Panc1 (cell line): Measurements from ENCODE around the gene DCAF6. TPM values are rescaled to one million over a fixed set of nuclear protein-coding genes. Genes with fewer than 3 reads are reported as not detected.

Experiments
- ATAC-seq: fragments of 200-7000 bp; cut with Tn5 transposase; 2 replicates; pipeline ENCODE4 v1.9.1; 2020; ENCODE audit warnings: mild to moderate bottlenecking, moderate library complexity
- BruUV-seq: library from RNA; stranded (reverse); fragments of 400-500 nt; replicated peaks from 2 replicates; lab custom pipeline; 2021; lab: Mats Ljungman, UMichigan
- CTCF ChIA-PET: fragments of 300-600 bp; sonication (Branson Sonifier 250); formaldehyde crosslinking; loops from one replicate; lab custom pipeline; 2022; ENCODE audit warnings: antibody characterized with exemption; lab: Charles Lee
- POLR2A ChIA-PET: fragments of 300-600 bp; sonication (Branson Sonifier 250); formaldehyde crosslinking; loops from one replicate; lab custom pipeline; 2022; ENCODE audit warnings: antibody characterized with exemption; lab: Charles Lee
- DNase-seq: peaks from one replicate; pipeline ENCODE4 v3.0.0-alpha.2; 2010; ENCODE audit warnings: low read depth, low spot score
- H3K27ac ChIP-seq: 2 replicates; pipeline ENCODE4 v1.5.1; 2011; ENCODE audit warnings: mild to moderate bottlenecking, low read length, inconsistent platforms
- H3K27me3 ChIP-seq: fragments of 200-500 bp; sonication (Bioruptor generic); 2 replicates; pipeline ENCODE4 v1.6.0; 2014; ENCODE audit warnings: low read length, inconsistent platforms; ENCODE audit not compliant: control insufficient read depth, insufficient read depth
- H3K36me3 ChIP-seq: fragments of 200-500 bp; sonication (Bioruptor generic); 2 replicates; pipeline ENCODE4 v1.5.1; 2014; ENCODE audit warnings: inconsistent platforms, mild to moderate bottlenecking, low read length, moderate library complexity; ENCODE audit not compliant: control insufficient read depth, insufficient read depth
- H3K4me1 ChIP-seq: 2 replicates; pipeline ENCODE4 v1.5.1; 2011; ENCODE audit warnings: inconsistent platforms, mild to moderate bottlenecking, low read length, moderate library complexity; ENCODE audit not compliant: control insufficient read depth, insufficient read depth
- H3K4me3 ChIP-seq, 2 experiments: 2 replicates each; pipeline ENCODE4 v1.5.1; 2011 to 2012; ENCODE audit warnings: low read depth in 2 of 2, low read length in 2 of 2, mild to moderate bottlenecking in 2 of 2, inconsistent platforms in 1 of 2, moderate library complexity in 1 of 2
- H3K9me3 ChIP-seq: fragments of 200-500 bp; sonication (Bioruptor generic); 2 replicates; pipeline ENCODE4 v1.5.1; 2014; ENCODE audit warnings: low read depth, mild to moderate bottlenecking, inconsistent platforms, low read length, moderate library complexity; ENCODE audit not compliant: control insufficient read depth, insufficient read depth
- POLR2AphosphoS5 ChIP-seq: IDR thresholded peaks from 2 replicates; pipeline ENCODE4 v1.6.1; 2012; ENCODE audit warnings: mild to moderate bottlenecking, low read depth, low read length, moderate library complexity
- SIN3A ChIP-seq: IDR thresholded peaks from 2 replicates; pipeline ENCODE4 v1.6.1; 2012; ENCODE audit warnings: low read depth, mild to moderate bottlenecking, low read length, moderate library complexity, borderline replicate concordance; ENCODE audit not compliant: insufficient read depth
- TCF7L2 ChIP-seq: IDR thresholded peaks from 2 replicates; pipeline ENCODE4 v1.6.1; 2011; ENCODE audit warnings: mild to moderate bottlenecking, low read depth, low read length, inconsistent platforms
- in situ Hi-C: cut with HindIII; loops from 2 replicates; pipeline ENCODE4 v1.10.0; 2016; ENCODE audit warnings: low sequenced_read_pairs, low pct_unique_long_range_greater_than_20kb
- intact Hi-C: fragments of 100-400 bp; cut with micrococcal nuclease; formaldehyde crosslinking; loops from one replicate; pipeline ENCODE4 v1.10.0; 2022; ENCODE audit not compliant: unreplicated experiment
- total RNA-seq: library from RNA; stranded (reverse); gene quantifications from one replicate; pipeline ENCODE4 v1.2.1, GENCODE V29; 2021; ENCODE audit not compliant: unreplicated experiment
- TF ChIP-seq, protein P1 (sequence below): fragments of 450-650 bp; IDR thresholded peaks from 2 replicates; pipeline ENCODE4 v1.5.1; 2017; ENCODE audit warnings: mild to moderate bottlenecking
- TF ChIP-seq, protein P2 (sequence below), 2 experiments: IDR thresholded peaks; 2 replicates each; pipeline ENCODE4 v1.6.1; 2011 to 2012; ENCODE audit warnings: low read depth in 2 of 2, control low read depth in 1 of 2, low read length in 1 of 2, mild to moderate bottlenecking in 1 of 2, moderate library complexity in 1 of 2; ENCODE audit not compliant: insufficient read depth in 1 of 2

DCAF6 gene
- total RNA-seq, 1 experiment from 2014 or later, result 67.7 TPM

DNA sequence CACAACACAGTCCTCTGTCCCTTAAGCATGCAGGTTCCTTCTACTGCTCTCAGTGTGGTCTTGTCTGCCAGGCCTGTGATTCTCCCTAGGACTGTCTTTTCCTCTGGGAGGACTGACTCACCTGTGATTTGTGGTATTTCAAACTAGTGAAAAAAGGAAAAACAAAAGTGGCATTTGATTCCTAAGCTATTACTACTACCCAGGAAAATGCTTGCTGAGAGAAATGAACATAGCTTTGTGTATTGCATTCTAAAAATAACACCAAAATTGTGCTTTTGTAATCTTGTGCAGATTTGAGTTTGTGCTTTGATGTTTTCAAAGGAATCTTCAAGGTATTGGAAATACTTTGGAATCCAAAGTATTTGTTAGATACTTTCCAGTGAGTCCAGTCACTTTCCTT, 143.3 kb downstream of the DCAF6 start:
- no peak for DNase-seq
- no peaks in the 10 kb centered on the region for H3K27me3 ChIP-seq
- no peak for ATAC-seq
- no peaks in the 10 kb centered on the region for H3K4me1 ChIP-seq
- POLR2A ChIA-PET, result interaction anchor here (0.6 kb wide), 1 partner anchor 162 kb away, joined by 8 read pairs; no protein-coding TSS in a partner anchor
- no peak overlapping the region for H3K27ac ChIP-seq
- CTCF ChIA-PET, result no interaction called here
- intact Hi-C loops, result no loop called here
- TF ChIP-seq, protein P1, sequence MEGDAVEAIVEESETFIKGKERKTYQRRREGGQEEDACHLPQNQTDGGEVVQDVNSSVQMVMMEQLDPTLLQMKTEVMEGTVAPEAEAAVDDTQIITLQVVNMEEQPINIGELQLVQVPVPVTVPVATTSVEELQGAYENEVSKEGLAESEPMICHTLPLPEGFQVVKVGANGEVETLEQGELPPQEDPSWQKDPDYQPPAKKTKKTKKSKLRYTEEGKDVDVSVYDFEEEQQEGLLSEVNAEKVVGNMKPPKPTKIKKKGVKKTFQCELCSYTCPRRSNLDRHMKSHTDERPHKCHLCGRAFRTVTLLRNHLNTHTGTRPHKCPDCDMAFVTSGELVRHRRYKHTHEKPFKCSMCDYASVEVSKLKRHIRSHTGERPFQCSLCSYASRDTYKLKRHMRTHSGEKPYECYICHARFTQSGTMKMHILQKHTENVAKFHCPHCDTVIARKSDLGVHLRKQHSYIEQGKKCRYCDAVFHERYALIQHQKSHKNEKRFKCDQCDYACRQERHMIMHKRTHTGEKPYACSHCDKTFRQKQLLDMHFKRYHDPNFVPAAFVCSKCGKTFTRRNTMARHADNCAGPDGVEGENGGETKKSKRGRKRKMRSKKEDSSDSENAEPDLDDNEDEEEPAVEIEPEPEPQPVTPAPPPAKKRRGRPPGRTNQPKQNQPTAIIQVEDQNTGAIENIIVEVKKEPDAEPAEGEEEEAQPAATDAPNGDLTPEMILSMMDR, result no peak
- TF ChIP-seq, protein P2, sequence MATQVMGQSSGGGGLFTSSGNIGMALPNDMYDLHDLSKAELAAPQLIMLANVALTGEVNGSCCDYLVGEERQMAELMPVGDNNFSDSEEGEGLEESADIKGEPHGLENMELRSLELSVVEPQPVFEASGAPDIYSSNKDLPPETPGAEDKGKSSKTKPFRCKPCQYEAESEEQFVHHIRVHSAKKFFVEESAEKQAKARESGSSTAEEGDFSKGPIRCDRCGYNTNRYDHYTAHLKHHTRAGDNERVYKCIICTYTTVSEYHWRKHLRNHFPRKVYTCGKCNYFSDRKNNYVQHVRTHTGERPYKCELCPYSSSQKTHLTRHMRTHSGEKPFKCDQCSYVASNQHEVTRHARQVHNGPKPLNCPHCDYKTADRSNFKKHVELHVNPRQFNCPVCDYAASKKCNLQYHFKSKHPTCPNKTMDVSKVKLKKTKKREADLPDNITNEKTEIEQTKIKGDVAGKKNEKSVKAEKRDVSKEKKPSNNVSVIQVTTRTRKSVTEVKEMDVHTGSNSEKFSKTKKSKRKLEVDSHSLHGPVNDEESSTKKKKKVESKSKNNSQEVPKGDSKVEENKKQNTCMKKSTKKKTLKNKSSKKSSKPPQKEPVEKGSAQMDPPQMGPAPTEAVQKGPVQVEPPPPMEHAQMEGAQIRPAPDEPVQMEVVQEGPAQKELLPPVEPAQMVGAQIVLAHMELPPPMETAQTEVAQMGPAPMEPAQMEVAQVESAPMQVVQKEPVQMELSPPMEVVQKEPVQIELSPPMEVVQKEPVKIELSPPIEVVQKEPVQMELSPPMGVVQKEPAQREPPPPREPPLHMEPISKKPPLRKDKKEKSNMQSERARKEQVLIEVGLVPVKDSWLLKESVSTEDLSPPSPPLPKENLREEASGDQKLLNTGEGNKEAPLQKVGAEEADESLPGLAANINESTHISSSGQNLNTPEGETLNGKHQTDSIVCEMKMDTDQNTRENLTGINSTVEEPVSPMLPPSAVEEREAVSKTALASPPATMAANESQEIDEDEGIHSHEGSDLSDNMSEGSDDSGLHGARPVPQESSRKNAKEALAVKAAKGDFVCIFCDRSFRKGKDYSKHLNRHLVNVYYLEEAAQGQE (IDR thresholded peaks at IDR 0.05; ENCODE audit: insufficient read depth in 1 of 2, low read depth in 2 of 2, low read length in 1 of 2), result no peak
- TF ChIP-seq TCF7L2 (no peak), SIN3A (no peak), POLR2AphosphoS5 (no peak)
- in situ Hi-C loops, result no loop called here
- no peaks in the 10 kb centered on the region for H3K9me3 ChIP-seq
- no TSS peak for BruUV-seq
- peaks cover 3% of the 10 kb centered on the region for H3K36me3 ChIP-seq
- no peak overlapping the region for H3K4me3 ChIP-seq

DNA sequence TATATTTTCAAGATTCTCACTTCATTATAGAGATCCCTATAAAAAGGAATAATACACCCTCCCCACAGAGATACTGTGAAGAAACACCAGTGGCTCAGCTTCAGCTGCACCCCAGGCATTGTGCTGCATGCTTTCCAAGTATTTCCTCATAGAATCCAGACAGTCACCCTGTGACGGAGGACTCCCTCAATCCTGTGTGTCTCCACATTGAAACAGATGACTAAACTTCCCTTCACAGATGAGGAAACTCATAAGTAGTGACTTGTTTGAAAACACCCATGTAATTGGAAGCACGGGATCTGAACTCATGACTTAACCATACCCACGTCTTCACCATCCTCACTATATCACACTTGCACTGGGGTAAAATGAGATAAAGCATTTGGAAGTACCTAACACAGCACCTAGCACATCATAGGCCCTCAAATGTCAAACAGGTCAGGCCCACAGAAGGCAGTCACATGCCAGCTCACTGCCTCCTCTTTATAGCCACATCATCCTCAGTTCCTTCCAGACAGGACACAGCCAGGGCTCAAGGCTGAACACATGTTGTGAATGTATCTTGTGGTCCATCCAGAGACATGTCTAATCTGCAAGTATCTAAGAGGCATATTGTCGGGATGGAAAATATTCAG, 145.0 kb downstream of the DCAF6 start:
- no peaks in the 10 kb centered on the region for H3K27me3 ChIP-seq
- H3K4me3 ChIP-seq, result no peak overlapping the region
- CTCF ChIA-PET, result interaction anchor here (0.5 to 1.3 kb wide), 9 partner anchors 11 to 367 kb away, joined by 3 to 14 read pairs (median 3); no protein-coding TSS in a partner anchor
- DNase-seq, result no peak
- POLR2A ChIA-PET, result no interaction called here
- ATAC-seq, result no peak
- in situ Hi-C loops, result no loop called here
- no TSS peak for BruUV-seq
- intact Hi-C loops, result no loop called here
- H3K27ac ChIP-seq, result no peak overlapping the region
- TF ChIP-seq, protein P1, result no peak
- TF ChIP-seq SIN3A (no peak), POLR2AphosphoS5 (no peak), TCF7L2 (no peak)
- TF ChIP-seq, protein P2 (IDR thresholded peaks at IDR 0.05; ENCODE audit: insufficient read depth in 1 of 2, low read depth in 2 of 2, low read length in 1 of 2), result no peak
- H3K9me3 ChIP-seq, result no peaks in the 10 kb centered on the region
- no peaks in the 10 kb centered on the region for H3K36me3 ChIP-seq
- no peaks in the 10 kb centered on the region for H3K4me1 ChIP-seq
